Adipocyte (in vitro differentiated cells): ENCODE measurements around the gene APBA2.

Source experiments
- DNase-seq: peaks from one replicate; pipeline ENCODE4 v3.0.0-alpha.2; 2015; ENCODE audit warnings: low read depth
- H3K27me3 ChIP-seq: replicated peaks from 2 replicates; pipeline ENCODE4 v1.7.0; 2013; ENCODE audit warnings: mild to moderate bottlenecking, low read length, moderate library complexity; ENCODE audit not compliant: control insufficient read depth, insufficient read depth
- H3K36me3 ChIP-seq: 2 replicates; pipeline ENCODE4 v1.7.0; 2013; ENCODE audit warnings: low read length, mild to moderate bottlenecking, moderate library complexity; ENCODE audit not compliant: control insufficient read depth, insufficient read depth, severe bottlenecking
- H3K4me1 ChIP-seq: 2 replicates; pipeline ENCODE4 v1.7.0; 2013; ENCODE audit warnings: mild to moderate bottlenecking, low read length, moderate library complexity; ENCODE audit not compliant: control insufficient read depth, insufficient read depth
- H3K4me3 ChIP-seq: 2 replicates; pipeline ENCODE4 v1.7.0; 2013; ENCODE audit warnings: mild to moderate bottlenecking, low read length, moderate library complexity
- H3K9ac ChIP-seq: 2 replicates; pipeline ENCODE4 v1.7.0; 2013; ENCODE audit warnings: mild to moderate bottlenecking, low read length, moderate library complexity
- H3K9me3 ChIP-seq: 2 replicates; pipeline ENCODE4 v1.7.0; 2013; ENCODE audit warnings: mild to moderate bottlenecking, low read length, moderate library complexity; ENCODE audit not compliant: control insufficient read depth

The APBA2 gene

GRCh38 chr15:28911310-28911931 is 25.6 kb downstream of the APBA2 start:
- H3K4me1 ChIP-seq = no peaks in the 10 kb centered on the region
- H3K9ac ChIP-seq = no peak overlapping the region
- H3K9me3 ChIP-seq = no peaks in the 10 kb centered on the region
- no peak for DNase-seq
- H3K36me3 ChIP-seq = no peaks in the 10 kb centered on the region
- H3K4me3 ChIP-seq = no peak overlapping the region
- peaks cover 24% of the 10 kb centered on the region for H3K27me3 ChIP-seq

GRCh38 chr15:28912422-28912821 is 26.6 kb downstream of the APBA2 start:
- Histone ChIP-seq H3K36me3 (no peaks in the 10 kb centered on the region), H3K27me3 (peaks cover 21% of the 10 kb centered on the region), H3K9ac (no peak overlapping the region), H3K4me1 (no peaks in the 10 kb centered on the region), H3K4me3 (no peak overlapping the region), H3K9me3 (no peaks in the 10 kb centered on the region)
- peak; percentile 22 for DNase-seq

GRCh38 chr15:28913171-28913765 is 27.5 kb downstream of the APBA2 start:
- Histone ChIP-seq H3K9me3 (no peaks in the 10 kb centered on the region), H3K27me3 (peaks cover 21% of the 10 kb centered on the region), H3K4me3 (no peak overlapping the region), H3K4me1 (no peaks in the 10 kb centered on the region), H3K9ac (no peak overlapping the region), H3K36me3 (no peaks in the 10 kb centered on the region)
- DNase-seq = no peak

GRCh38 chr15:28914046-28914445 is 28.3 kb downstream of the APBA2 start:
- Histone ChIP-seq H3K4me1 (no peaks in the 10 kb centered on the region), H3K9ac (no peak overlapping the region)
- no peak for DNase-seq

GRCh38 chr15:28914483-28915023 is 28.8 kb downstream of the APBA2 start:
- Histone ChIP-seq H3K36me3 (no peaks in the 10 kb centered on the region), H3K4me3 (no peak overlapping the region), H3K4me1 (no peaks in the 10 kb centered on the region), H3K9me3 (no peaks in the 10 kb centered on the region), H3K9ac (no peak overlapping the region), H3K27me3 (peaks cover 26% of the 10 kb centered on the region)
- no peak for DNase-seq

More at GRCh38 chr15:28914046-28914445, 28.3 kb downstream of the APBA2 start:
- peaks cover 21% of the 10 kb centered on the region for H3K27me3 ChIP-seq
- no peaks in the 10 kb centered on the region for H3K9me3 ChIP-seq
- H3K36me3 ChIP-seq = no peaks in the 10 kb centered on the region
- no peak overlapping the region for H3K4me3 ChIP-seq

GRCh38 chr15:28915041-28915810 is 29.5 kb downstream of the APBA2 start:
- no peak for DNase-seq
- no peaks in the 10 kb centered on the region for H3K9me3 ChIP-seq
- no peaks in the 10 kb centered on the region for H3K4me1 ChIP-seq
- no peak overlapping the region for H3K9ac ChIP-seq
- H3K36me3 ChIP-seq = no peaks in the 10 kb centered on the region
- peaks cover 32% of the 10 kb centered on the region for H3K27me3 ChIP-seq
- no peak overlapping the region for H3K4me3 ChIP-seq

- no peak for DNase-seq
- Histone ChIP-seq H3K27me3 (peaks cover 38% of the 10 kb centered on the region), H3K9ac (no peak overlapping the region), H3K9me3 (no peaks in the 10 kb centered on the region), H3K36me3 (no peaks in the 10 kb centered on the region), H3K4me3 (no peak overlapping the region), H3K4me1 (no peaks in the 10 kb centered on the region)
Observed at GRCh38 chr15:28915935-28916334, 30.2 kb downstream of the APBA2 start.

- peaks cover 33% of the 10 kb centered on the region for H3K27me3 ChIP-seq
- DNase-seq = no peak
- H3K4me3 ChIP-seq = no peak overlapping the region
- H3K36me3 ChIP-seq = no peaks in the 10 kb centered on the region
- H3K4me1 ChIP-seq = no peaks in the 10 kb centered on the region
- no peak overlapping the region for H3K9ac ChIP-seq
- no peaks in the 10 kb centered on the region for H3K9me3 ChIP-seq
Observed at GRCh38 chr15:28917791-28918140, 32.0 kb downstream of the APBA2 start.

GRCh38 chr15:28918141-28918983 is 32.6 kb downstream of the APBA2 start:
- DNase-seq = no peak
- no peaks in the 10 kb centered on the region for H3K9me3 ChIP-seq
- H3K27me3 ChIP-seq = peaks cover 29% of the 10 kb centered on the region
- no peaks in the 10 kb centered on the region for H3K4me1 ChIP-seq
- H3K4me3 ChIP-seq = no peak overlapping the region
- no peaks in the 10 kb centered on the region for H3K36me3 ChIP-seq
- no peak overlapping the region for H3K9ac ChIP-seq

GRCh38 chr15:28919201-28919635 is 33.4 kb downstream of the APBA2 start:
- no peak for DNase-seq
- no peak overlapping the region for H3K9ac ChIP-seq
- H3K27me3 ChIP-seq = peaks cover 26% of the 10 kb centered on the region
- H3K36me3 ChIP-seq = no peaks in the 10 kb centered on the region
- H3K4me1 ChIP-seq = no peaks in the 10 kb centered on the region
- H3K4me3 ChIP-seq = no peak overlapping the region
- H3K9me3 ChIP-seq = no peaks in the 10 kb centered on the region
